Heart left ventricle (tissue), 16 donors: ENCODE data around the gene GRID2IP. TPM values are rescaled to one million over a fixed set of nuclear protein-coding genes. Genes with fewer than 3 reads are reported as not detected.
A peak's percentile ranks its signal among the peaks of the same experiment; 100 is the strongest.

Experiments
- ATAC-seq, 4 donors: fragments of 200-7000 bp; cut with Tn5 transposase; one replicate each; pipeline ENCODE4 v1.9.1; 2020 to 2022; ENCODE audit warnings: moderate library complexity in 4 of 4, mild to moderate bottlenecking in 3 of 4, moderate number of reproducible peaks in 1 of 4
- DNase-seq, 5 donors: peaks; one replicate each; pipeline ENCODE4 v3.0.0-alpha.2; 2020
- H3K27ac ChIP-seq, 12 donors: fragments of 200-600 bp; sonication (generic) in 4 of 12; one replicate each; pipeline versions ENCODE4 v1.5.0 to v1.8.0; 2016 to 2022; ENCODE audit warnings: mild to moderate bottlenecking in 2 of 12
- H3K27me3 ChIP-seq, 9 donors: fragments of 200-600 bp; sonication (generic) in 2 of 9; one replicate each; pipeline versions ENCODE4 v1.5.1 to v1.8.0; 2016 to 2022; ENCODE audit warnings: mild to moderate bottlenecking in 3 of 9
- H3K36me3 ChIP-seq, 9 donors: fragments of 200-600 bp; sonication (generic) in 2 of 9; one replicate each; pipeline versions ENCODE4 v1.5.0 to v1.8.0; 2018 to 2022; ENCODE audit warnings: mild to moderate bottlenecking in 2 of 9
- H3K4me1 ChIP-seq, 12 donors: fragments of 200-600 bp; sonication (generic) in 4 of 12; one replicate each; pipeline versions ENCODE4 v1.5.0 to v1.8.0; 2016 to 2022; ENCODE audit warnings: mild to moderate bottlenecking in 3 of 12
- H3K4me3 ChIP-seq, 12 donors: fragments of 200-600 bp; sonication (generic) in 4 of 12; one replicate each; pipeline versions ENCODE4 v1.5.0 to v1.8.0; 2017 to 2022; ENCODE audit warnings: mild to moderate bottlenecking in 9 of 12, moderate library complexity in 4 of 12
- H3K9me3 ChIP-seq, 12 donors: fragments of 200-600 bp; sonication (generic) in 4 of 12; one replicate each; pipeline versions ENCODE4 v1.5.0 to v1.8.0; 2016 to 2022; ENCODE audit warnings: mild to moderate bottlenecking in 1 of 12
- POLR2A ChIP-seq, 2 donors: fragments of 450-650 bp; IDR thresholded peaks; one replicate each; pipeline ENCODE4 v1.6.1; 2017; ENCODE audit warnings: antibody characterized with exemption in 2 of 2, mild to moderate bottlenecking in 2 of 2, moderate library complexity in 2 of 2
- WGBS, 4 donors: extraction: QIAGEN DNeasy Blood & Tissue Kit in 2 of 4; methylation state at CpG; one replicate each; pipeline versions ENCODE4 v1.1.5 to v1.1.7; 2013 to 2018; 5-methylcytosine and 5-hydroxymethylcytosine counted together
- intact Hi-C, 10 donors: fragments of 100-400 bp; cut with DNase I; formaldehyde crosslinking; loops; one replicate each; pipeline versions ENCODE4 v1.11.1 to v1.14.2; 2022
- polyA plus RNA-seq, 2 donors: library from polyadenylated mRNA; stranded (reverse); fragments of 200-250 nt; gene quantifications; one replicate each; pipeline ENCODE4 v1.2.3, GENCODE V29; 2013
- total RNA-seq, 9 donors: library from RNA; depleted of rRNA in 2 of 9; stranded (reverse); fragments of >200 nt in 2 of 9; fragmentation: NEBNext Ultra II Directional in 3 of 9; extraction: Animal tissue kit (Norgen Biotek cat#: 25700) in 3 of 9; gene quantifications; one replicate each; pipeline versions ENCODE4 v1.1.0 to v1.2.4, GENCODE V29; 2016 to 2023
- TF ChIP-seq, protein P1 (sequence below), 12 donors: fragments of 200-600 bp; sonication (generic) in 4 of 12; IDR thresholded peaks; one replicate each; pipeline versions ENCODE4 v1.5.0 to v1.8.0; 2018 to 2022; ENCODE audit warnings: antibody characterized with exemption in 12 of 12, mild to moderate bottlenecking in 5 of 12
- donor health status: ischemic (EF 13 %, LVEDD 7.1; RV severe dilation, severe dysfunction).
- donor health status: healthy with polysubstance abuse.
- donor health status: DM: no; HTN: yes; CAD: no.
- donor health status: DM: no; HTN: no; CAD: no.
- donor health status: ischemic (EF 25% LVEDD 6.9; RV normal size, moderate dysfunction).
- donor health status: ischemic (EF 25% LVEDD 5.7; RV mildly dilated, moderate dysfunction).
- donor health status: healthy.
- donor health status: DM: yes; HTN: yes; CAD: no.
- donor health status: ischemic (EF 35%, LVEDD 5.7; RV mildly dilated, moderate dysfunction).
- donor health status: nonischemic (EF 11% LVEDD 7.7; RV severe dilation, severe dysfunction).
- donor health status: DM: yes; HTN: yes; CAD: no.
- donor health status: PGD.
- donor health status: ischemic (EF 29% LVEDD 5.4; RV normal size, mild dysfunction).
- donor health status: nonischemic (EF 23%, LVEDD 6.1; RV moderate dilation, normal function).

The GRID2IP gene
- total and polyA plus RNA-seq, 11 donors = 0.01 to 0.16 (median 0.08) TPM; not detected in 7

DNA sequence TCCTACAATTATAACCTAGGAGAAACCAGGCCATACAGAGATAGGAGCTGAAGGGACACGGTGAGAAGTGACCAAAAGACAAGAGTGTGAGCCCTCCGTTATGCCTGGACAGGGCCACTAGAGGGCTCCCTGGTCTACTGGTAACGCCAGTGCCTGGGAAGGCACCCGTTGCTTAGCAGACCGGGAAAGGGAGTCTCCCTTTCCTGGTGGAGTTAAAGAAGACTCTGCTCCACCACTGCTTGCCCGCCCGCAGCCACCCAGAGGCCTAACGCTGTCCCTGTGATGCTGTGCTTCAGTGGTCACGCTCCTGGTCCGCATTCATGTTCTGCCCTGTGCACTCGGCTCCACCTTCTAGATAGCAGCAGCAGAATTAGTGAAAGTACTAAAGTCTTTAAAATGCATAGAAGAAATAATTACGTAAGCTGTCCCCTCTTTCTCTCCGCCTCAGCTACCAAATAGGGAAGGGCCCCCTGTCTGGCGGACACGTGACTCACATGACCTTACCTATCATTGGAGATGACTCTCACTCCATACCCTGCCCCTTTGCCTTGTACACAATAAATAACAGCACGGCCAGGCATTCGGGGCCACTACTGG is 34.8 kb downstream of the GRID2IP start:
- Histone ChIP-seq H3K4me1 (peaks cover 0 to 6% (median 4%) of the 10 kb centered on the region in 12 donors), H3K4me3 (peak overlapping the region in 9 of 12 donors; percentile 16 to 47 (median 30)), H3K9me3 (no peaks in the 10 kb centered on the region), H3K36me3 (no peaks in the 10 kb centered on the region), H3K27me3 (peaks cover 0 to 4% (median 0%) of the 10 kb centered on the region in 9 donors), H3K27ac (peak overlapping the region in 1 of 12 donors; percentile 47)
- intact Hi-C loops = loop anchor here in 4 of 10 donors (5.0 to 10.0 kb wide), 4 partner anchors 58 to 416 kb away; partner anchors contain the start of genes INTS15 (in 1 of the 4) and ZDHHC4 (in 1 of the 4)
- DNase-seq = peak; percentile 81 to 91 (median 86)
- WGBS, 4 donors = 18 to 24% (median 20%) methylated on average over 17 of the region's 17 CpGs
- ATAC-seq = peak; percentile 81 to 91 (median 84)
- TF ChIP-seq, protein P1, sequence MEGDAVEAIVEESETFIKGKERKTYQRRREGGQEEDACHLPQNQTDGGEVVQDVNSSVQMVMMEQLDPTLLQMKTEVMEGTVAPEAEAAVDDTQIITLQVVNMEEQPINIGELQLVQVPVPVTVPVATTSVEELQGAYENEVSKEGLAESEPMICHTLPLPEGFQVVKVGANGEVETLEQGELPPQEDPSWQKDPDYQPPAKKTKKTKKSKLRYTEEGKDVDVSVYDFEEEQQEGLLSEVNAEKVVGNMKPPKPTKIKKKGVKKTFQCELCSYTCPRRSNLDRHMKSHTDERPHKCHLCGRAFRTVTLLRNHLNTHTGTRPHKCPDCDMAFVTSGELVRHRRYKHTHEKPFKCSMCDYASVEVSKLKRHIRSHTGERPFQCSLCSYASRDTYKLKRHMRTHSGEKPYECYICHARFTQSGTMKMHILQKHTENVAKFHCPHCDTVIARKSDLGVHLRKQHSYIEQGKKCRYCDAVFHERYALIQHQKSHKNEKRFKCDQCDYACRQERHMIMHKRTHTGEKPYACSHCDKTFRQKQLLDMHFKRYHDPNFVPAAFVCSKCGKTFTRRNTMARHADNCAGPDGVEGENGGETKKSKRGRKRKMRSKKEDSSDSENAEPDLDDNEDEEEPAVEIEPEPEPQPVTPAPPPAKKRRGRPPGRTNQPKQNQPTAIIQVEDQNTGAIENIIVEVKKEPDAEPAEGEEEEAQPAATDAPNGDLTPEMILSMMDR (IDR thresholded peaks at IDR 0.05) = peak; percentile 73 to 95 (median 86)
- no peak for TF ChIP-seq POLR2A (IDR thresholded peaks at IDR 0.05)

DNA sequence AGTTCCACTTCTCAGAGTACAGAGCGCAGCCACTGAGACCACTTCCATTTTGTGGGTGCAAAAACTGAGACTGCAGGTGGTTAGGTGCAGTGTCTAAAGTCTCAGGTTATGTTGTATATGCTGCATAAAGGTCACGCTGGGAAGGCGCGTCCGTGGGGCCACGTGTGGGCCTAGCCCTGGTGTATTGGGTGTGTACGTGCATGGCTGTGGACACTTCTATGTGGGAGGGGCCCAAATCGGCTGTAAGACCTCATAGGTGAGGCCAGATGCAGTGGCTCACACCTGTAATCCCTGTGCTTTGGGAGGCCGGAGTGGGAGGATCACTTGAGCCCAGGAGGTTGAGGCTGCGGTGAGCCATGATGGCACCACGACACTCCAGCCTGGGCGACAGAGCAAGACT is 37.7 kb downstream of the GRID2IP start:
- WGBS, 4 donors = 86 to 92% (median 89%) methylated on average over 11 to 12 of the region's 12 CpGs

GRCh38 chr7:6512892-6513291 is 38.4 kb downstream of the GRID2IP start:
- Histone ChIP-seq H3K4me3 (no peak overlapping the region), H3K9me3 (no peaks in the 10 kb centered on the region), H3K4me1 (peaks cover 0 to 6% (median 4%) of the 10 kb centered on the region in 12 donors), H3K27ac (no peak overlapping the region), H3K36me3 (no peaks in the 10 kb centered on the region), H3K27me3 (no peaks in the 10 kb centered on the region)
- ATAC-seq = no peak
- WGBS, 4 donors = 87 to 94% (median 90%) methylated on average over 6 of the region's 6 CpGs
- intact Hi-C loops = loop anchor here in 3 of 10 donors (10.0 kb wide), 3 partner anchors 62 to 342 kb away; partner anchors contain the start of genes INTS15 (in 1 of the 3) and ZDHHC4 (in 1 of the 3)
- no peak for DNase-seq
- TF ChIP-seq POLR2A (IDR thresholded peaks at IDR 0.05) = no peak
- TF ChIP-seq, protein P1 (IDR thresholded peaks at IDR 0.05) = no peak

More for the DNA sequence above, 37.7 kb downstream of the GRID2IP start:
- Histone ChIP-seq H3K4me1 (peaks cover 0 to 6% (median 4%) of the 10 kb centered on the region in 12 donors), H3K9me3 (no peaks in the 10 kb centered on the region), H3K27me3 (no peaks in the 10 kb centered on the region), H3K36me3 (no peaks in the 10 kb centered on the region), H3K27ac (no peak overlapping the region), H3K4me3 (no peak overlapping the region)
- ATAC-seq = no peak
- TF ChIP-seq POLR2A (IDR thresholded peaks at IDR 0.05) = no peak
- TF ChIP-seq, protein P1 (IDR thresholded peaks at IDR 0.05) = no peak
- DNase-seq = no peak
- intact Hi-C loops = loop anchor here in 3 of 10 donors (10.0 kb wide), 3 partner anchors 61 to 341 kb away; partner anchors contain the start of genes INTS15 (in 1 of the 3) and ZDHHC4 (in 1 of the 3)

DNA sequence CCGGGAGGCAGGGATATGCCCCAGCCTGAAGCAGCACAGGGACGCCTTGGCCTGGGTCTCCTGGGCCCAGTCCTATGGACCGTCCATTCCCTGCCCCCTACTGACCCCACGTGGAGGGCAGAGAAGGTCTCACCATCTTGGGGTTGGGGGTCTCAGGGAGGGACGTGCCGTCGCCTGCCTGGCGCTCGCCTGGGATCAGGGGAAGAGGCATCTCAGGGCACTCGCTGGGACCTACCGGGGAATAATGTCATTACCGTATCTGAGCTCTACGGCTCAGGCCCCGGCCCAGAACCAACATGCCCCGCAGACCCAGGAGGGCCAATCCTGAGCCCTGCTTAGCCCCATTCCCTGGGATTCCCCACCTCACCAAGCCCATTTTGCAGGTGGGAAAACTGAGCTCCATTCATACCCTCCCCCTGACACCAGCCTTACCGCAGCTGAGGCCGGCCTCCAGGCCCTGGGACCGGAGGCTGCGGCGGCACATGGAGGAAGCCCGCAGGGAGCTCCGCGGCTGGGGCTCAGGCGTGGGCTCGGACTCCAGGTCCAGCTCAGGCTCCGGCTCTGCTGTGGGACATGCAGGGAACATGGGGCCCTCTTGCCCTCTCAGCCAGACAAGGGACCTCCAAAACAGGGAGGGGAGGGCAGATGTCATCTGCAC is 40.7 kb downstream of the GRID2IP start:
- Histone ChIP-seq H3K27me3 (no peaks in the 10 kb centered on the region), H3K36me3 (no peaks in the 10 kb centered on the region), H3K9me3 (no peaks in the 10 kb centered on the region), H3K4me3 (no peak overlapping the region), H3K27ac (no peak overlapping the region), H3K4me1 (no peaks in the 10 kb centered on the region)
- no peak for ATAC-seq
- intact Hi-C loops = loop anchor here in 3 of 10 donors (10.0 kb wide), 3 partner anchors 64 to 344 kb away; partner anchors contain the start of genes INTS15 (in 1 of the 3) and ZDHHC4 (in 1 of the 3)
- no peak for DNase-seq
- no peak for TF ChIP-seq POLR2A (IDR thresholded peaks at IDR 0.05)
- TF ChIP-seq, protein P1 (IDR thresholded peaks at IDR 0.05) = no peak
- 91 to 93% (median 92%) methylated on average over 10 to 26 of the region's 26 CpGs for WGBS, 4 donors
